Hair follicle dermal papilla cell (primary cell): ENCODE data around the gene RTCA. TPM values are rescaled to one million over a fixed set of nuclear protein-coding genes. Genes with fewer than 3 reads are reported as not detected.

Experiments
- small RNA-seq: library from RNA; depleted of rRNA; stranded (forward); fragments of <200 nt; gene quantifications from one replicate; pipeline ENCODE3, GENCODE V24; 2012
- total RNA-seq: library from RNA; depleted of rRNA; stranded (reverse); fragments of >200 nt; gene quantifications from 2 replicates; pipeline ENCODE4 v1.2.3, GENCODE V29; 2012

RTCA gene
- total RNA-seq, result 26.5 and 30.0 TPM in 2 replicates

DNA sequence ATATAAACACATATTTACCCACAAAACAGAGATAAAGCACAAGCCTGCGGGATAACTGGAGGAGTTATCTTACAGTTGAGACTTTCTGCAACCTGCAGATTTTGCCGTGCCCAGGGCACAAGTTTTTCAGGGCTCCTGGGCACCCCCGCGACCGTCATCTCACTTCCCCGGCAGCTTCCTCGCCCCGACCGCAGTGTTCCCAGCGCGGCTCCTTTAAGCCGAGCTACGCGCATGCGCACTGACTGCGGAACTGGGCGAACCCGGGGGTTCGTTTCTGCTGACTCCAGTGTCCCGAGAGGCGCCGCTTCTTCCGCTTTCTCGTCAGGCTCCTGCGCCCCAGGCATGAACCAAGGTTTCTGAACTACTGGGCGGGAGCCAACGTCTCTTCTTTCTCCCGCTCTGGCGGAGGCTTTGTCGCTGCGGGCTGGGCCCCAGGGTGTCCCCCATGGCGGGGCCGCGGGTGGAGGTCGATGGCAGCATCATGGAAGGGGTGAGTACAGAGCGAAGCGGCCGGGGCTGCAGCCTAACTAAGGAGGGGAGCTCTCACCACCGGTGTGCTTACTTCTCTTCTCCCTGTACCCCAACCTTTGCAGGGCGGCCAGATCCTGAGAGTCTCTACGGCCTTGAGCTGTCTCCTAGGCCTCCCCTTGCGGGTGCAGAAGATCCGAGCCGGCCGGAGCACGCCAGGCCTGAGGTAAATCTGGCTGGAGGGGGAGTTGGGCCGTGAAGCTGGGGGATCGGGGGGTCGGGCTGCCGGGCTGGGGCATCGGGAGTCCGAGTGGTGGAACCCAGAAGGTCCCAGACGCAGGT is at the start of gene RTCA:
Gene RTCA (plus strand): TSS at position 286 of the 810 bp plus-strand sequence. CDS start 160 bp downstream, at position 446.

DNA sequence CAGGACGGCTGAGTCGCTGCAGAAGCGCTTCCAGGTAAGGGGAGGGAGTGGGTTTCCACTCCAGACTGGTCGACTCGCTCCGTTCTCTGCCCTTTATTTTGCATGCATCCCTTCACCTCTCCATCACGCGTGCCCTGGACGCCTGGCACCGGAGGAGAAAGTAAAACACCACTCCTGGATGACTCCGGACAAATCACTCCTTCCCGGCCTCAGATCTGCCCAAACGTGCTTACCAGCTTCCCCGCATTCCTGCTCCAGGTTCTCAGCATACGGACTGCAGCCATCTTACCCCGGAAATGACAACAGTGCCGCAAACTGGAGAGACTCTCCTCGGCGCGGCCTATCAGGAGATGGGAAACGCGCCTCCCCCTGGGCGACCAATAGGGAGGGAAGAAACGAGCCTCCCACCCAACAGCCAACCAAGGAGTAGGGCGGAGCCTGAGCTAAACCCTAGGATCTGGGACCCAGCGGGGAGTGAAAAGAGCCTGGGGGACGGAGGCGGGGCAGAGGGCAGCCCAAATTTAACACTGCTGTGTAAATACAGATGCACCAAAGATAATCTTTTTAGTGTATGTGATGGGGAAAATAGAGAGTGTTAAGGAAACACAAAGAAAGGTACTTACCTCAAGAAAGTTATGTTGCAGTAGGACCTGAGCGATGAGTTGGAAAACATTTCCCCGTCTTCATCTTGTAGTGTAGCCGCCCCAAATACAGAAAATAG is 16.3 kb upstream of the RTCA start, which contains the start of gene DBT:
Gene DBT (minus strand): TSS at position 298 of the 721 bp plus-strand sequence. CDS start 14 bp downstream, at position 284.

Small RNA genes within 50 kb of the gene (small RNA-seq; reads per million reads assigned to genes)
- gene AL445928.1 (not detected), gene MIR553 (not detected)

Other genes with a start within 250 kb of the RTCA start
- gene SASS6, start 133.3 kb upstream of the RTCA start, total RNA-seq, result 1.3 and 1.8 TPM in 2 replicates
- gene TRMT13, start 133.1 kb upstream of the RTCA start, total RNA-seq, result 9.4 and 13.0 TPM in 2 replicates
- 0.24 and 0.65 TPM in 2 replicates for gene LRRC39, start 88.0 kb upstream of the RTCA start, total RNA-seq
- gene DBT, start 16.4 kb upstream of the RTCA start, total RNA-seq, result 4.6 and 5.8 TPM in 2 replicates
- gene CDC14A, start 86.3 kb downstream of the RTCA start, total RNA-seq, result 2.4 and 4.9 TPM in 2 replicates